Activated CD8-positive, alpha-beta memory T cell treated with anti-CD3 and anti-CD28 coated beads, Interleukin-2, amount 10 ng/mL, durations not matched to agents 7 days and 5 days (primary cell): ENCODE measurements around the gene YTHDC1. TPM values are rescaled to one million over a fixed set of nuclear protein-coding genes. Genes with fewer than 3 reads are reported as not detected.

ENCODE experiments used
- ATAC-seq: fragments of 150-1000 bp; cut with Tn5 transposase; one replicate; pipeline ENCODE4 v1.10.0; 2021; ENCODE audit warnings: moderate library complexity
- CTCF ChIA-PET: fragments of 350-600 bp; sonication (Branson Sonifier 250); formaldehyde crosslinking; loops from one replicate; lab custom pipeline; 2021; ENCODE audit warnings: antibody characterized with exemption; lab: Charles Lee
- DNase-seq: peaks from one replicate; pipeline ENCODE4 v3.0.0-alpha.2; 2020
- H3K27ac Mint-ChIP-seq: one replicate; pipeline ENCODE4 v1.8.0; 2021; ENCODE audit warnings: mild to moderate bottlenecking, mixed read lengths
- H3K27me3 Mint-ChIP-seq: one replicate; pipeline ENCODE4 v1.8.0; 2021; ENCODE audit warnings: mixed read lengths
- H3K36me3 Mint-ChIP-seq: one replicate; pipeline ENCODE4 v1.8.0; 2021; ENCODE audit warnings: mild to moderate bottlenecking, mixed read lengths
- H3K4me1 Mint-ChIP-seq: one replicate; pipeline ENCODE4 v1.8.0; 2021; ENCODE audit warnings: mixed read lengths
- H3K4me3 Mint-ChIP-seq: one replicate; pipeline ENCODE4 v1.8.0; 2021; ENCODE audit warnings: mild to moderate bottlenecking, moderate library complexity, mixed read lengths
- H3K9me3 Mint-ChIP-seq: one replicate; pipeline ENCODE4 v1.8.0; 2022; ENCODE audit warnings: low read depth, mixed read lengths
- total RNA-seq, 2 experiments: library from RNA; stranded (reverse); gene quantifications; one replicate each; pipeline ENCODE4 v1.2.3, GENCODE V29; 2021

Gene YTHDC1
- total RNA-seq, 2 experiments from 2014 or later, result 70.7 to 76.6 TPM

GRCh38 chr4:68347845-68348244 lies 2.0 kb downstream of the YTHDC1 start:
- peak overlapping the region; percentile 87 for H3K4me3 Mint-ChIP-seq
- CTCF ChIA-PET, result no interaction called here
- no peaks in the 10 kb centered on the region for H3K9me3 Mint-ChIP-seq
- no peaks in the 10 kb centered on the region for H3K27me3 Mint-ChIP-seq
- H3K27ac Mint-ChIP-seq, result peak overlapping the region; percentile 98
- H3K4me1 Mint-ChIP-seq, result peaks cover 41% of the 10 kb centered on the region
- H3K36me3 Mint-ChIP-seq, result peaks cover 17% of the 10 kb centered on the region
- ATAC-seq, result no peak
- no peak for DNase-seq

DNA sequence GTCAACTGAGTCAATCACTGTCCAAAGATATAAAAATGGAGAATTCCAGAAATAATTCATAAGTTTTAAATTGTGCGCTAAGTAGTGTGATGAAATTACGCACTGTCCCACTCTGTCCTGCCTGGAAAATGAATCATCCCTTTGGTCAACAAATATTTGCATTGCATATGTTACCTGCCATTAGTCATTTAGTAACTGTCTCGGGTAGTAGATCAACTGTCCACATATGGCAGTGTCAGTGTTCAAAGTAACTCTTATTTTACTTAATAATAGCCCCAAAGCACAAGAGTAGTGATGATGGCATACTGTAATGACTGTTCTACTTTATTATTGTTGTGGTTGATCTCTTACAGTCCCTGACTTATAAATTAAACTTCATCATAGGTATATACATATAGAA lies 3.4 kb downstream of the YTHDC1 start:
- H3K27ac Mint-ChIP-seq, result no peak overlapping the region
- CTCF ChIA-PET, result no interaction called here
- DNase-seq (no peak), ATAC-seq (no peak)
- H3K36me3 Mint-ChIP-seq, result peaks cover 23% of the 10 kb centered on the region
- peaks cover 47% of the 10 kb centered on the region for H3K4me1 Mint-ChIP-seq
- H3K27me3 Mint-ChIP-seq, result no peaks in the 10 kb centered on the region
- H3K4me3 Mint-ChIP-seq, result no peak overlapping the region
- H3K9me3 Mint-ChIP-seq, result no peaks in the 10 kb centered on the region

- no peak for ATAC-seq
- CTCF ChIA-PET, result interaction anchor here (0.8 kb wide), 1 partner anchor 24 kb away, joined by 3 read pairs; no protein-coding TSS in a partner anchor
- Mint-ChIP-seq H3K4me1 (peaks cover 48% of the 10 kb centered on the region), H3K4me3 (no peak overlapping the region), H3K36me3 (peaks cover 23% of the 10 kb centered on the region), H3K27ac (no peak overlapping the region), H3K27me3 (no peaks in the 10 kb centered on the region), H3K9me3 (no peaks in the 10 kb centered on the region)
- no peak for DNase-seq
Measured at GRCh38 chr4:68344785-68345184, 5.1 kb downstream of the YTHDC1 start.

- peaks cover 51% of the 10 kb centered on the region for H3K4me1 Mint-ChIP-seq
Measured at GRCh38 chr4:68344049-68344448, 5.8 kb downstream of the YTHDC1 start.

DNA sequence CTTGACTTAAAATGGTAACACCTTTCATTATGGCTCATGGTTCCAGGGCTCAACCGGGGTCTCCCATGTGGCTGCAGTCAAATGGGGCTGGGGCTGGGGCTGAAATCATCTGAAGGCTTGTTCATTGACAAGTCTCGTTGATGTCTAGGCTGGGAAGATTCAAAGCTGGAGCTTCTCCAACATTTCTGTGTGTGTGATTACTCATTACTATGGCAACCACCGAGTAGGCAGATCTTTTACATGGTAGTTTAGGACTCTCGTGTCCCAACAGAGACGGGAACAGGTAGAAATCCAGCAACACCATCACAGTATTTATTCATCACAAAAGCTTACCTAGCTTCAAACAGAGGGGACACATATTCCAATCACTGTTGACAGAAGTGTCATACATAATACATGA lies 7.8 kb downstream of the YTHDC1 start:
- ATAC-seq (no peak), DNase-seq (no peak)
- Mint-ChIP-seq H3K27ac (no peak overlapping the region), H3K9me3 (no peaks in the 10 kb centered on the region), H3K4me3 (no peak overlapping the region), H3K36me3 (peaks cover 26% of the 10 kb centered on the region), H3K4me1 (peaks cover 46% of the 10 kb centered on the region), H3K27me3 (no peaks in the 10 kb centered on the region)
- CTCF ChIA-PET, result no interaction called here

More at GRCh38 chr4:68344049-68344448, 5.8 kb downstream of the YTHDC1 start:
- Mint-ChIP-seq H3K27me3 (no peaks in the 10 kb centered on the region), H3K4me3 (no peak overlapping the region), H3K9me3 (no peaks in the 10 kb centered on the region), H3K36me3 (peaks cover 22% of the 10 kb centered on the region), H3K27ac (no peak overlapping the region)
- no peak for DNase-seq
- no peak for ATAC-seq
- CTCF ChIA-PET, result interaction anchor here (0.7 to 0.8 kb wide), 2 partner anchors 24 to 411 kb away, joined by 3 read pairs; no protein-coding TSS in a partner anchor

- ATAC-seq, result no peak
- H3K27me3 Mint-ChIP-seq, result no peaks in the 10 kb centered on the region
- H3K4me1 Mint-ChIP-seq, result peaks cover 28% of the 10 kb centered on the region
- CTCF ChIA-PET, result no interaction called here
- DNase-seq, result no peak
- H3K9me3 Mint-ChIP-seq, result no peaks in the 10 kb centered on the region
- H3K27ac Mint-ChIP-seq, result no peak overlapping the region
- no peak overlapping the region for H3K4me3 Mint-ChIP-seq
- peaks cover 22% of the 10 kb centered on the region for H3K36me3 Mint-ChIP-seq
Measured at GRCh38 chr4:68338625-68339024, 11.3 kb downstream of the YTHDC1 start.

GRCh38 chr4:68337522-68337921 lies 12.4 kb downstream of the YTHDC1 start:
- no peak for DNase-seq
- Mint-ChIP-seq H3K27me3 (no peaks in the 10 kb centered on the region), H3K4me3 (no peak overlapping the region), H3K9me3 (no peaks in the 10 kb centered on the region), H3K36me3 (peaks cover 27% of the 10 kb centered on the region), H3K27ac (no peak overlapping the region), H3K4me1 (peaks cover 28% of the 10 kb centered on the region)
- ATAC-seq, result no peak
- CTCF ChIA-PET, result no interaction called here

- Mint-ChIP-seq H3K4me1 (peaks cover 25% of the 10 kb centered on the region), H3K36me3 (peaks cover 29% of the 10 kb centered on the region), H3K4me3 (no peak overlapping the region), H3K27ac (peak overlapping the region; percentile 65), H3K9me3 (no peaks in the 10 kb centered on the region), H3K27me3 (no peaks in the 10 kb centered on the region)
- no peak for ATAC-seq
- DNase-seq, result no peak
- CTCF ChIA-PET, result no interaction called here
Measured at GRCh38 chr4:68337004-68337403, 12.9 kb downstream of the YTHDC1 start.

DNA sequence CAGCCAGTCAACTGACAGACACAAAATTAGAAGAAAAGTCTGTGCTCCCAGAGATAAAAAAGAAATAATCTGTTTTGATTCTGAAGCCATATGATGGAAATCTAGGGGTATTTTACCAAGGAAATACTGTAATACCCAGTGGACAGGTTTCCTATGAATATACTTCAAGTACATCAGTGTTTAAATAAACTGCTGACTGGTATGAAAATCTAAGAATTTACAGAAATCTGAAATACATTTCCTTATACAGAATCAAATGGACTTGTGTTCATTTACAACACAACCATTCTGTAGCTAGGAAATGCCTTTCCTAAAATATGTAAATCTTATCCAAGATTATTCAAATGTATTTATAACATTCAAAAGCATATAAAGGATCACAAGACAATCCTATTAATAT lies 13.4 kb downstream of the YTHDC1 start:
- ATAC-seq (no peak), DNase-seq (no peak)
- CTCF ChIA-PET, result no interaction called here
- Mint-ChIP-seq H3K36me3 (peaks cover 29% of the 10 kb centered on the region), H3K27ac (no peak overlapping the region), H3K4me1 (peaks cover 22% of the 10 kb centered on the region), H3K9me3 (no peaks in the 10 kb centered on the region), H3K4me3 (no peak overlapping the region), H3K27me3 (no peaks in the 10 kb centered on the region)

- Mint-ChIP-seq H3K4me3 (no peak overlapping the region), H3K36me3 (peaks cover 44% of the 10 kb centered on the region), H3K4me1 (peaks cover 2% of the 10 kb centered on the region), H3K27ac (no peak overlapping the region), H3K9me3 (no peaks in the 10 kb centered on the region), H3K27me3 (no peaks in the 10 kb centered on the region)
- CTCF ChIA-PET, result no interaction called here
- DNase-seq, result no peak
- ATAC-seq, result no peak
Measured at GRCh38 chr4:68326141-68326540, 23.7 kb downstream of the YTHDC1 start.

- peaks cover 41% of the 10 kb centered on the region for H3K36me3 Mint-ChIP-seq
- no peak overlapping the region for H3K27ac Mint-ChIP-seq
- CTCF ChIA-PET, result no interaction called here
Measured at GRCh38 chr4:68324519-68325262, 25.2 kb downstream of the YTHDC1 start.

DNA sequence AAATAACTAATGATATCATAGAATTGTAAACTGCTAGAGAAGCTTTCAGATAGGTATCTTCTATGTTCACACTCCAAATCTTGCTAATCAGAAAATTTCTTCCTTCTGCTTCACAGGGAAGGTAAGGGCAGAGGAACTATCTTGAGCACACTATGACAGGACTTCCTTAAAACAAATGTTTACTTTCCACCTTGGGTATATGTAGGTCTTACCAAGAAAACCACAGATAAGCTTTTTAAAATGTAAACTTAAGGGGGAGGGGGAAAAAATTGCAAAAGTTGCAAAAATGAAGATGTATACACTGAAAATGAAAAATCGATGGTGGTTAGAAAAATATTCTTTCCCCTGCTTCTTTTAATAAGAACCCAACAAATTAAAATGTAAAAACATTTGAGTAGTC lies 30.9 kb downstream of the YTHDC1 start:
- Mint-ChIP-seq H3K27me3 (no peaks in the 10 kb centered on the region), H3K4me3 (no peak overlapping the region), H3K27ac (peak overlapping the region; percentile 37), H3K36me3 (peaks cover 42% of the 10 kb centered on the region), H3K4me1 (peaks cover 12% of the 10 kb centered on the region), H3K9me3 (no peaks in the 10 kb centered on the region)
- DNase-seq (no peak), ATAC-seq (no peak)
- CTCF ChIA-PET, result no interaction called here

More at GRCh38 chr4:68324519-68325262, 25.2 kb downstream of the YTHDC1 start:
- ATAC-seq (no peak), DNase-seq (no peak)
- peaks cover 3% of the 10 kb centered on the region for H3K4me1 Mint-ChIP-seq
- no peak overlapping the region for H3K4me3 Mint-ChIP-seq
- H3K27me3 Mint-ChIP-seq, result no peaks in the 10 kb centered on the region
- no peaks in the 10 kb centered on the region for H3K9me3 Mint-ChIP-seq

GRCh38 chr4:68316193-68316969 lies 33.5 kb downstream of the YTHDC1 start:
- Mint-ChIP-seq H3K4me3 (no peak overlapping the region), H3K9me3 (no peaks in the 10 kb centered on the region), H3K36me3 (peaks cover 43% of the 10 kb centered on the region), H3K27me3 (no peaks in the 10 kb centered on the region), H3K4me1 (peaks cover 12% of the 10 kb centered on the region), H3K27ac (no peak overlapping the region)
- ATAC-seq, result no peak
- CTCF ChIA-PET, result no interaction called here
- no peak for DNase-seq
